DND-41 (cell line): ENCODE measurements around the gene VDAC2.

ENCODE experiments used
- EZH2 ChIP-seq: IDR thresholded peaks from 3 replicates; pipeline ENCODE4 v1.6.1; 2012; ENCODE audit warnings: borderline replicate concordance, low read depth, mild to moderate bottlenecking, moderate library complexity, low read length, inconsistent platforms; ENCODE audit not compliant: severe bottlenecking
- TF ChIP-seq, protein P1 (sequence below): IDR thresholded peaks from 2 replicates; pipeline ENCODE4 v1.5.1; 2012; ENCODE audit warnings: borderline replicate concordance, low read length, moderate library complexity, mild to moderate bottlenecking; ENCODE audit not compliant: poor library complexity, severe bottlenecking; ENCODE audit errors: extremely low read depth

DNA sequence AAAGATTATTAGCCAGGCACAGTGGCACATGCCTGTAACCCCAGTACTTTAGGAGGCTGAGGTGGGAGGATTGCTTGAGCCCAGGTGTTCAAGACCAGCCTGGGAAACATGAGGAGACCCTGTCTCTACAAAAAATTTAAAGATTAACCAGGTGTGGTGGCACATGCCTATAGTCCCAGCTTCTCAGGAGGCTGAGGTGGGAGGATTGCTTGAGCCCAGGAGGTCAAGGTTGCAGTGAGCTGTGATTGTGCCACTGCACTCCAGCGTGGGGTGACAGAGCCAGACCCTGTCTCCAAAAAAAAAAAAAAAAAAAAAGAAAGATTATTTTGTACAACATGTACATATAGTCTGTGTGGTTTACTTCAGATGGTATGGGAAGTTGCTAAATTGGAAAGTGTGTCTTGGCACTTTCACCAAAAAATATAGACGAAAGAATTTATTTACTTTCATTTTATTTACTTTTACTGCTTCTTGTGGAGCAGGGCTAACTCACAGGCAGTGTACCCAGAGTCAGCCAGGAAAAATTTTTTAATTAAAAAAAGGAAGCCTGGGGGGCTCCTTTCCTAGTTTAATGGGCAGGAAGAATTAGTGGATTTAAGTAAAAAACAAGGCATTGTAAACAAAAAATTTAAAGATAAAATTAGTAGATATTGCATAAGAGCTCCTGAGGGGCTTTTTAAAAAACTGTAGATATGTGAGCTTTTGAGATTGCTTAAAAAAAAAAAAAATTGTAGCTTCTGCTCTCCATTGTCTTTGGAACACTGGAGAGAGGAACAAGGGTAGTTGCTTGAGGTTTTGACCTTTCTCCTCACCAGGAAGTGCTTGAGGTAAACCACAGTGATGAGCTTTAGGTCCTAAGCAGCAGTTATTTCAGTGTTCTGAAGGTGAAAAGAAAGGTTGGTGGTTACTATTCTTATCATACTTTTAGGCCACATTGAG lies 44.6 kb upstream of the VDAC2 start:
- TF ChIP-seq, protein P1, sequence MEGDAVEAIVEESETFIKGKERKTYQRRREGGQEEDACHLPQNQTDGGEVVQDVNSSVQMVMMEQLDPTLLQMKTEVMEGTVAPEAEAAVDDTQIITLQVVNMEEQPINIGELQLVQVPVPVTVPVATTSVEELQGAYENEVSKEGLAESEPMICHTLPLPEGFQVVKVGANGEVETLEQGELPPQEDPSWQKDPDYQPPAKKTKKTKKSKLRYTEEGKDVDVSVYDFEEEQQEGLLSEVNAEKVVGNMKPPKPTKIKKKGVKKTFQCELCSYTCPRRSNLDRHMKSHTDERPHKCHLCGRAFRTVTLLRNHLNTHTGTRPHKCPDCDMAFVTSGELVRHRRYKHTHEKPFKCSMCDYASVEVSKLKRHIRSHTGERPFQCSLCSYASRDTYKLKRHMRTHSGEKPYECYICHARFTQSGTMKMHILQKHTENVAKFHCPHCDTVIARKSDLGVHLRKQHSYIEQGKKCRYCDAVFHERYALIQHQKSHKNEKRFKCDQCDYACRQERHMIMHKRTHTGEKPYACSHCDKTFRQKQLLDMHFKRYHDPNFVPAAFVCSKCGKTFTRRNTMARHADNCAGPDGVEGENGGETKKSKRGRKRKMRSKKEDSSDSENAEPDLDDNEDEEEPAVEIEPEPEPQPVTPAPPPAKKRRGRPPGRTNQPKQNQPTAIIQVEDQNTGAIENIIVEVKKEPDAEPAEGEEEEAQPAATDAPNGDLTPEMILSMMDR = no peak
- TF ChIP-seq EZH2 = no peak
